Measurements from ENCODE around the gene PPP1CC.
A peak's percentile ranks its signal among the peaks of the same experiment; 100 is the strongest.

PPP1CC gene

DNA sequence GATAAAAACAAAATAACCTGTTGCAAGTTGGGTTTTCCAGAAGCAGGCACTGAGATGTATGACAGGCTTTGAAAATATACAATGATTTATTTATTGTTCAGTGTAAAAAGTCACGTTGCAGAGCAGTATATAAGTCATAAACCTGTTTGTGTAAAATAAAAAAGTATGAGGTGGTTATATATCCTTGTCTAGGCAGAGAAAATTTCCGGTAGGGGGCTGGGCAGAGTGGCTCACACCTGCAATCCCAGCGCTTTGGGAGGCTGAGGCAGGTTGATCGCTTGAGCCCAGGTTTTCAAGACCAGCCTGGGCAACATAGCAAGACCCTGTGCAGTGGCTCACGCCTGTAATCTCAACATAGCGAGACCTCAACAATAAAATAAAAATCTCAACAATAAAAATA is 16.2 kb upstream of the PPP1CC start:
- Histone ChIP-seq H3K9ac (ENCODE audit: low read depth in 1 of 2, low read length in 2 of 2) (no peak overlapping the region), H3K36me3 (ENCODE audit: control insufficient read depth in 2 of 2, insufficient read depth in 2 of 2, low read length in 2 of 2) (no peaks in the 10 kb centered on the region), H3K4me3 (ENCODE audit: low read length in 2 of 2) (no peak overlapping the region), H3K4me1 (ENCODE audit: control insufficient read depth in 2 of 2, insufficient read depth in 2 of 2, low read length in 2 of 2) (peaks cover 0 to 4% of the 10 kb centered on the region in 2 donors), H3K9me3 (ENCODE audit: control insufficient read depth in 2 of 2, low read length in 2 of 2) (no peaks in the 10 kb centered on the region), H3K27ac (ENCODE audit: low read depth in 2 of 2, low read length in 2 of 2) (no peak overlapping the region), H3K27me3 (ENCODE audit: control insufficient read depth in 2 of 2, insufficient read depth in 2 of 2, low read length in 2 of 2) (no peaks in the 10 kb centered on the region)

DNA sequence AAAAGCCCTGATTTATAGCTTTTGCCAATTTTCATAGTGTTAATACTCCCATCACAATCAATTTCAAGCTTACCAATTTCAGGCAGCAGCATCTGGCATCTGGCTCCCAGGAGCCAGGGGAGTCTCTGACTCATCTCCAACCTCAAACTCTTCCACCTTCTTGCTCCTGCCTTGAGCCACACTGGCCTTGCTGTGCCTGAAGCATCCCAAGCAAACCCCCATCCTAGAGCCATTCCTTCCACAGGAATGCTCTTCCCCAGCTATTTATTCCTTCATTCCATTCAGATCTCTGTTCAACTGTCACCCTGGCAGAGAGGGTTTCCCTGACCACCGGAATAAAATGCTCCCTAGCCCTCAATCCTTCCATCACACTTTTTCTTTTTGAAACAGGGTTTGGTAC is 13.9 kb upstream of the PPP1CC start:
- H3K9ac ChIP-seq (ENCODE audit: low read depth in 1 of 2, low read length in 2 of 2), result no peak overlapping the region
- H3K27me3 ChIP-seq (ENCODE audit: control insufficient read depth in 2 of 2, insufficient read depth in 2 of 2, low read length in 2 of 2), result no peaks in the 10 kb centered on the region
- H3K4me1 ChIP-seq (ENCODE audit: control insufficient read depth in 2 of 2, insufficient read depth in 2 of 2, low read length in 2 of 2), result peaks cover 0 to 4% of the 10 kb centered on the region in 2 donors
- no peak overlapping the region for H3K27ac ChIP-seq (ENCODE audit: low read depth in 2 of 2, low read length in 2 of 2)
- H3K36me3 ChIP-seq (ENCODE audit: control insufficient read depth in 2 of 2, insufficient read depth in 2 of 2, low read length in 2 of 2), result no peaks in the 10 kb centered on the region
- H3K9me3 ChIP-seq (ENCODE audit: control insufficient read depth in 2 of 2, low read length in 2 of 2), result no peaks in the 10 kb centered on the region
- H3K4me3 ChIP-seq (ENCODE audit: low read length in 2 of 2), result no peak overlapping the region

DNA sequence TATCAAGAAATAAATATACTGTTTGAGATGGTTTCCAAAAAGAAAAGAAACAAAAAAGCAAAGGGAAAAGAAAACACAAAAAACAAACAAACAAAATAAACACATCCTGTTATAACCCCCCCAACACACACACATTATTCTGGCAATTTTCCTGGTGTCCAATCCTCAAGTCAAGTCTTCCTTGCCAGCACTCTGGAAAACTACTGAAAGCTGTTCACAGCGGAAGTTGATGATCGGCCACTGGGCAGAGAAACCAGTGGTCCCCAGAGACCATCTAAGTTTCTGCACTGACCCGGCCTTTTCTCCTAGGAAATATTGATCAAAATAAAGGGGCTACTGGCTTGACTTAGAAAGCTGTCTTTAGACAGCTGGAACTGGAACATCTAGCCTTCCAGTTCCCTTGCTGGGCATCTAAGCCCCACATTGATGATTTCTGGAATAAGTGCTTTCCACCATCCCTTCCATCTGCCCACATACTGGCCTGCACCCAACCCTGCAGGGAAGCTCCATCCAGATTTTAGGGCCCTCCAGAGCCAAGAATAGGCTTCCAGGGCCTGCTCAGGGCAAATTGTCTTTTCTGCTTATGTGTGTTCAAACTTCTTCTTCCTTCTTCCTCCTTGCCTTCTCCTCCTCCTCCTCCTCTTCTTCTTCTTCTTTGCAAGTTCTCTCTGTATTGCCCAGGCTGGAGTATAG is 11.6 kb upstream of the PPP1CC start:
- Histone ChIP-seq H3K27ac (ENCODE audit: low read depth in 2 of 2, low read length in 2 of 2) (no peak overlapping the region), H3K27me3 (ENCODE audit: control insufficient read depth in 2 of 2, insufficient read depth in 2 of 2, low read length in 2 of 2) (no peaks in the 10 kb centered on the region), H3K9ac (ENCODE audit: low read depth in 1 of 2, low read length in 2 of 2) (no peak overlapping the region), H3K9me3 (ENCODE audit: control insufficient read depth in 2 of 2, low read length in 2 of 2) (no peaks in the 10 kb centered on the region), H3K36me3 (ENCODE audit: control insufficient read depth in 2 of 2, insufficient read depth in 2 of 2, low read length in 2 of 2) (no peaks in the 10 kb centered on the region), H3K4me3 (ENCODE audit: low read length in 2 of 2) (no peak overlapping the region), H3K4me1 (ENCODE audit: control insufficient read depth in 2 of 2, insufficient read depth in 2 of 2, low read length in 2 of 2) (peaks cover 0 to 4% of the 10 kb centered on the region in 2 donors)

DNA sequence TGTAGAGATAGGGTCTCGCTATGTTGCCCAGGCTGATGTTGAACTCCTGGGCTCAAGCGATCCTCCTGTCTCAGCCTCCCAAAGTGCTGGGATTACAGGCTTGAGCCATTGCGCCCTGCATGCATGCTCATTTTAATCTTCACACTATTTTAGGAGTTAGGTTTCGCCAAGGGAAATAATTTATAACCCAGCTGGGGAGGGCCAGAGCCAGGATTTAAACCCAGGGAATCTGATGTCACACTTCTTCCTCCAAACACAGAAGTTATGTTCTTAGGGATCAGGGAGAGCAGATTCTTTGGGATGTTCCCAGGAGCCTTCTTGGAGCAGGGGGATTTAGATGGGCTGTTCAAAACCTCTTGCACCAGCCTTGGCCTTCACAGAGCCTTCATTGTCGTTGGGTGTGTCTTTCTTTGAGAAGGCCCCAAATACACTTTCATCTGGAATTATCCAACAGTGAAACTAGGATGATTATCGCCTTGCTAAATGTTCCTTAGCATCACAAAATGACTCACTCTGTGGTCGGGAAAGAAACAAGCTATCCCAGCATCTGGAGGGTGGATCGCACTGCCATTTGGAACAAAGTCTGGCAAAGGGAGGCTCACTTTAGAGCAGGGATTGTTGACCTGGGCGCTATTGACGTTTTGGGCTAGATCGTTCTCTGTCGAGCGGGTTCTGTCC is 8.2 kb upstream of the PPP1CC start:
- Histone ChIP-seq H3K27ac (ENCODE audit: low read depth in 2 of 2, low read length in 2 of 2) (peak overlapping the region; percentile 71 to 74), H3K27me3 (ENCODE audit: control insufficient read depth in 2 of 2, insufficient read depth in 2 of 2, low read length in 2 of 2) (no peaks in the 10 kb centered on the region), H3K9me3 (ENCODE audit: control insufficient read depth in 2 of 2, low read length in 2 of 2) (no peaks in the 10 kb centered on the region), H3K9ac (ENCODE audit: low read depth in 1 of 2, low read length in 2 of 2) (no peak overlapping the region), H3K36me3 (ENCODE audit: control insufficient read depth in 2 of 2, insufficient read depth in 2 of 2, low read length in 2 of 2) (no peaks in the 10 kb centered on the region), H3K4me1 (ENCODE audit: control insufficient read depth in 2 of 2, insufficient read depth in 2 of 2, low read length in 2 of 2) (peaks cover 0 to 4% of the 10 kb centered on the region in 2 donors), H3K4me3 (ENCODE audit: low read length in 2 of 2) (no peak overlapping the region)

DNA sequence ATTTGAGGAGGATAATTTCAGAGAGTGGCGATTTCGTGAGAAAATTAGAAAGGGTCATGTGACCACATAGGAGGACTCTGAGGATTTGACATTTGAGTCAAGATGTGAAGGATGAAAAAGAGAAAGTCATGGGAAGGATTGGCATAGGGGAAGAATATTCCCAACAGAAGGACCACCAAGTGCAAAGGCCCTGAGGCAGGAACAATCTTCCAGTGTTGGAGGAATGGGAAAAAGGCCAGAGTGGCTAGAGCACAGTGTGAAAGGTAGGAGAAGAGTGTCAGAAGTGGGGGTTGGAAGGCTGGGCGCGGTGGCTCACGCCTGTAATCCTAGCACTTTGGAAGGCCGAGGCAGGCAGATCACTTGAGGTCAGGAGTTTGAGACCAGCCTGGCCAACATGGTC is 3.9 kb upstream of the PPP1CC start:
- H3K9ac ChIP-seq (ENCODE audit: low read depth in 1 of 2, low read length in 2 of 2), result no peak overlapping the region

DNA sequence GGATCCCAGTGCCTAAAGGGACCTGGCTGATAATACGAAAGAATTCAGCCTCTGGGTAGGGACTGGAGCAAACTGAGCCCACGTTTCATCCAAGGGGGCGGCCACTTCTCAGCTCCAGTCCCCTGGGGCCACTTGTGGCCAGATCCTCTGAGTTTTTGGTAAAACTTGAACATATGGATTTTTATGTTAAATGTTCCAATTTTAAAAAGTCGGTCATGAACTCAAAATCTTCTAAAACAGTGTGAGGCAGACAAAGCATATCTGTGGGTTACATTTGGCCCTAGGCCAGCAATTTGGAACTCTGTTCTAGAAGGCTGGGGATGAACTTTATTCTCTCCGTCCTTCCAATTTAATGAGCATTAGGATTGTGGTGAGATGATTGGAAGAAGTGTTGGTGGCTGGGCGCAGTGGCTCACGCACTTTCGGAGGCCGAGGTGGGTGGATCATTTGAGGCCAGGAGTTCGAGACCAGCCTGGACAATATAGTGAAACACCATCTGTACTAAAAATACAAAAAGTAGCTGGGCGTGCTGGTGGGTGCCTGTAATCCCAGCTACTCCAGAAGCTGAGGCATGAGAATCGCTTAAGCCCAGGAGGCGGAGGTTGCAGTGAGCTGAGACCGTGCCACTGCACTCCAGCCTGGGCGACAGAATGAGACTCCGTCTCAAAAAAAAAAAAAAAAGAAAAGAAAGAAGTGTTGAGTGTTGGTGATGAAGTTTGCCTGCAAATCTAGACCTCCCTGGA is 3.0 kb upstream of the PPP1CC start:
- H3K9me3 ChIP-seq (ENCODE audit: control insufficient read depth in 2 of 2, low read length in 2 of 2), result no peaks in the 10 kb centered on the region
- H3K4me3 ChIP-seq (ENCODE audit: low read length in 2 of 2), result no peak overlapping the region
- no peaks in the 10 kb centered on the region for H3K27me3 ChIP-seq (ENCODE audit: control insufficient read depth in 2 of 2, insufficient read depth in 2 of 2, low read length in 2 of 2)
- no peak overlapping the region for H3K9ac ChIP-seq (ENCODE audit: low read depth in 1 of 2, low read length in 2 of 2)
- peak overlapping the region; percentile 76 to 82 for H3K27ac ChIP-seq (ENCODE audit: low read depth in 2 of 2, low read length in 2 of 2)
- H3K36me3 ChIP-seq (ENCODE audit: control insufficient read depth in 2 of 2, insufficient read depth in 2 of 2, low read length in 2 of 2), result no peaks in the 10 kb centered on the region
- H3K4me1 ChIP-seq (ENCODE audit: control insufficient read depth in 2 of 2, insufficient read depth in 2 of 2, low read length in 2 of 2), result peaks cover 21 to 24% of the 10 kb centered on the region in 2 donors

More for the DNA sequence above, 3.9 kb upstream of the PPP1CC start:
- Histone ChIP-seq H3K27me3 (ENCODE audit: control insufficient read depth in 2 of 2, insufficient read depth in 2 of 2, low read length in 2 of 2) (no peaks in the 10 kb centered on the region), H3K4me3 (ENCODE audit: low read length in 2 of 2) (no peak overlapping the region), H3K9me3 (ENCODE audit: control insufficient read depth in 2 of 2, low read length in 2 of 2) (no peaks in the 10 kb centered on the region), H3K27ac (ENCODE audit: low read depth in 2 of 2, low read length in 2 of 2) (no peak overlapping the region), H3K36me3 (ENCODE audit: control insufficient read depth in 2 of 2, insufficient read depth in 2 of 2, low read length in 2 of 2) (no peaks in the 10 kb centered on the region), H3K4me1 (ENCODE audit: control insufficient read depth in 2 of 2, insufficient read depth in 2 of 2, low read length in 2 of 2) (peaks cover 17 to 24% of the 10 kb centered on the region in 2 donors)

DNA sequence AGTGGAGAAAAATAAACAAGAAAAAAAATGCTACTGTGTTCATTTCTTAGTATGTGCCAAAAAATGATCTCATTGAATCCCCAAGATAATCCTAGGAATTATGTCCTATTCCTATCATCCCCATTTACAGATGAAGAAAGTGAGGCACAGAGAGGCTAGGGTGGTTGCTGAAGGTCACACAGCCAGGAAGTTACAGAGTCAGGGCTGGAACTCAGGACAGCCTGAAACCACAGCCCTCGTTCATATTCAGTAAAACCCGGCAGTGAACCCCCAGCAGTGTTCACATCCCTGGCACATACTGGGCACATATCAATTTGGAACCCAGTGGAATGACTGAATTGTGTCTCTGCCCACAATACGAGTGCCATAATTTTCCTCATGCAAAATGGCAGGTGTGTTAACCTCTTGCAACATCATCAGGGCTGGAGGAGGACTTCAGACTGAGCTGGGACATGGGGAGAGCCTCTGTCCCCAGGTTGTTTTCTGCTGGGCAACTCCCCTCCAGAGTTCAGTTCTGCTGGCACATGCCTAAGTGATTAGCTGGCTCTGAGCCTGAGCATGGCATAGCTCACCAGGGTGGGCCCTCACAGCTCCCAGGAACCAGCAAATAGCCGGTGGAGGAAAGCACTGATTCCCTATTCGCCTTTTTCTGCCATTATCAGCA is 2.0 kb upstream of the PPP1CC start:
- peak overlapping the region in 1 of 2 donors; percentile 35 for H3K9ac ChIP-seq (ENCODE audit: low read depth in 1 of 2, low read length in 2 of 2)
- peak overlapping the region; percentile 76 to 82 for H3K27ac ChIP-seq (ENCODE audit: low read depth in 2 of 2, low read length in 2 of 2)

DNA sequence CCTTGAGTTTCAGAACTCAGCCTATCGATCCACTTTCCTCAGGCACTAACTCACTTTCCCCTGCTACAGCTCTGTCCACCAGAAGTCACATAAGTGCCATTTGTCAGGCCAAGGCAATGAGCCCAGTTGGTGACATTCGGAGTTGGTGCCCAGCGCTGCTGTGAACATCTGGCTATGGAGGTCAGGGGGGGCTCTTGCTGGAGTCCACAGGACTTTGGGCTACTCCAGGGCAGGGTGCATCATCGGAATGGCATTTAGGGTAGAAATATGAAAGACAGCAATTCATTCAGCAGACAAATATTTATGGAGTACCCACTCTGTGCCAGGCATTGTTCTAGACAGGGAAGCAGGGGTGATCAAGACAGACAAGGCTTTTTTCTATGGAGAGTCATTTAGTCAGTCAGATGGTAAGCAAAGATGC is 1.5 kb upstream of the PPP1CC start:
- Histone ChIP-seq H3K4me3 (ENCODE audit: low read length in 2 of 2) (peak overlapping the region; percentile 68 to 84), H3K27me3 (ENCODE audit: control insufficient read depth in 2 of 2, insufficient read depth in 2 of 2, low read length in 2 of 2) (no peaks in the 10 kb centered on the region), H3K9ac (ENCODE audit: low read depth in 1 of 2, low read length in 2 of 2) (no peak overlapping the region), H3K9me3 (ENCODE audit: control insufficient read depth in 2 of 2, low read length in 2 of 2) (no peaks in the 10 kb centered on the region), H3K27ac (ENCODE audit: low read depth in 2 of 2, low read length in 2 of 2) (peak overlapping the region; percentile 76 to 82), H3K4me1 (ENCODE audit: control insufficient read depth in 2 of 2, insufficient read depth in 2 of 2, low read length in 2 of 2) (peaks cover 28 to 33% of the 10 kb centered on the region in 2 donors), H3K36me3 (ENCODE audit: control insufficient read depth in 2 of 2, insufficient read depth in 2 of 2, low read length in 2 of 2) (no peaks in the 10 kb centered on the region)

More for the DNA sequence above, 2.0 kb upstream of the PPP1CC start:
- peaks cover 28% of the 10 kb centered on the region in 2 donors for H3K4me1 ChIP-seq (ENCODE audit: control insufficient read depth in 2 of 2, insufficient read depth in 2 of 2, low read length in 2 of 2)
- no peaks in the 10 kb centered on the region for H3K9me3 ChIP-seq (ENCODE audit: control insufficient read depth in 2 of 2, low read length in 2 of 2)
- H3K4me3 ChIP-seq (ENCODE audit: low read length in 2 of 2), result peak overlapping the region in 1 of 2 donors; percentile 37
- H3K36me3 ChIP-seq (ENCODE audit: control insufficient read depth in 2 of 2, insufficient read depth in 2 of 2, low read length in 2 of 2), result no peaks in the 10 kb centered on the region
- no peaks in the 10 kb centered on the region for H3K27me3 ChIP-seq (ENCODE audit: control insufficient read depth in 2 of 2, insufficient read depth in 2 of 2, low read length in 2 of 2)

DNA sequence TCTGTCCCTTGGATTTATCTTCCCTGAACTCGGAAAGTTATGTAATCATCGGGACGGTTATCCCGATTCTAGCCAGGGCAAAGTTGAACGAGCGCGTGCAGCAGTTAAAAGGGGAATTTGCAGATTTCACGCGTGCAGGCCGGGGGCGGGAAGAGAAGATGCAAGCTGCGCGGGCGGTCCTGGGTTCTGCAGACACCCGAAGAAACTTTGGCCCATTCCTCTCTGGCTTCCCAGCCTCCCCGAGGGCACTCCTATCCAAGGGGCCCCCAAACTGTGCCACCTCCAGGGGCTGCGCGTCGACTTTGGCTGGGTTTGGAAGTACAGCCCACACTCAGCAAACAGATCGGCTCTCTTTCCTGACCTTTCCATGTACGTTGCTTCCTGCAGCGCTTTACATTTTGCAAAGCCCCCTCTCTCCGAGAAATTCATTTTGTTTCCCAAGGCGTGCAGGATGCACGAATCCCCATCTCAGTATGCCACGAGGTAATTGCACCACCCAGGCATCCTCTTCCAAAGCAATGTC is 941 bp upstream of the PPP1CC start:
- Histone ChIP-seq H3K27ac (ENCODE audit: low read depth in 2 of 2, low read length in 2 of 2) (peak overlapping the region in 1 of 2 donors; percentile 63), H3K4me1 (ENCODE audit: control insufficient read depth in 2 of 2, insufficient read depth in 2 of 2, low read length in 2 of 2) (peaks cover 33 to 34% of the 10 kb centered on the region in 2 donors), H3K36me3 (ENCODE audit: control insufficient read depth in 2 of 2, insufficient read depth in 2 of 2, low read length in 2 of 2) (no peaks in the 10 kb centered on the region), H3K4me3 (ENCODE audit: low read length in 2 of 2) (peak overlapping the region; percentile 68 to 84), H3K9ac (ENCODE audit: low read depth in 1 of 2, low read length in 2 of 2) (peak overlapping the region in 1 of 2 donors; percentile 70), H3K9me3 (ENCODE audit: control insufficient read depth in 2 of 2, low read length in 2 of 2) (no peaks in the 10 kb centered on the region), H3K27me3 (ENCODE audit: control insufficient read depth in 2 of 2, insufficient read depth in 2 of 2, low read length in 2 of 2) (no peaks in the 10 kb centered on the region)
